A673 (cell line): ENCODE results near the gene SDK1. TPM values are rescaled to one million over a fixed set of nuclear protein-coding genes. Genes with fewer than 3 reads are reported as not detected.

Source experiments
- BruUV-seq: library from RNA; stranded (reverse); fragments of 400-500 nt; replicated peaks from 2 replicates; lab custom pipeline; 2021; lab: Mats Ljungman, UMichigan
- CTCF ChIA-PET: fragments of 300-600 bp; sonication (Branson Sonifier 250); formaldehyde crosslinking; loops from one replicate; lab custom pipeline; 2022; ENCODE audit warnings: antibody characterized with exemption; lab: Charles Lee
- POLR2A ChIA-PET: fragments of 300-600 bp; sonication (Branson Sonifier 250); formaldehyde crosslinking; loops from one replicate; lab custom pipeline; 2022; ENCODE audit warnings: antibody characterized with exemption; ENCODE audit not compliant: low non-redundant PET; lab: Charles Lee
- DNase-seq: peaks from one replicate; pipeline ENCODE4 v3.0.0-alpha.2; 2015; ENCODE audit warnings: low spot score
- H3K27ac ChIP-seq: fragments of 200-600 bp; sonication (generic); 2 replicates; pipeline ENCODE4 v1.5.1; 2016; ENCODE audit warnings: mixed run types, low read depth, mild to moderate bottlenecking, mixed read lengths, antibody characterized with exemption, low read length; ENCODE audit not compliant: poor library complexity, severe bottlenecking
- H3K27me3 ChIP-seq: fragments of 200-600 bp; sonication (generic); replicated peaks from 2 replicates; pipeline ENCODE4 v1.6.1; 2017; ENCODE audit warnings: mixed run types, low read depth, mild to moderate bottlenecking, mixed read lengths, antibody characterized with exemption, low read length; ENCODE audit not compliant: insufficient read depth, poor library complexity
- H3K36me3 ChIP-seq: fragments of 200-600 bp; sonication (generic); 2 replicates; pipeline ENCODE4 v1.6.1; 2016; ENCODE audit warnings: mixed run types, mild to moderate bottlenecking, mixed read lengths, antibody characterized with exemption, low read length; ENCODE audit not compliant: insufficient read depth, poor library complexity, severe bottlenecking
- H3K4me1 ChIP-seq: fragments of 200-600 bp; sonication (generic); 2 replicates; pipeline ENCODE4 v1.6.1; 2017; ENCODE audit warnings: mixed run types, mild to moderate bottlenecking, mixed read lengths, antibody characterized with exemption, low read length; ENCODE audit not compliant: insufficient read depth, poor library complexity, severe bottlenecking
- H3K4me3 ChIP-seq: fragments of 200-600 bp; sonication (generic); 2 replicates; pipeline ENCODE4 v1.5.1; 2016; ENCODE audit warnings: low read depth, mixed run types, mild to moderate bottlenecking, mixed read lengths, low read length; ENCODE audit not compliant: poor library complexity, severe bottlenecking
- H3K9me3 ChIP-seq: fragments of 200-600 bp; sonication (generic); 2 replicates; pipeline ENCODE4 v1.6.1; 2016; ENCODE audit warnings: mixed run types, low read depth, mild to moderate bottlenecking, mixed read lengths, antibody characterized with exemption, low read length; ENCODE audit not compliant: poor library complexity, severe bottlenecking
- CTCF ChIP-seq: fragments of 300-800, 200-600 bp; sonication (generic); conservative IDR thresholded peaks from 2 replicates; pipeline ENCODE4 v1.5.1; 2017; ENCODE audit warnings: low read depth, mild to moderate bottlenecking, antibody characterized with exemption, low read length, moderate library complexity, mixed read lengths
- EZH2 ChIP-seq: fragments of 200-600 bp; sonication (generic); IDR thresholded peaks from 2 replicates; pipeline ENCODE4 v1.6.1; 2017; ENCODE audit warnings: borderline replicate concordance, low read depth, mild to moderate bottlenecking, mixed read lengths, antibody characterized with exemption, low read length; ENCODE audit not compliant: poor library complexity, severe bottlenecking
- intact Hi-C: fragments of 100-400 bp; cut with micrococcal nuclease; formaldehyde crosslinking; loops from one replicate; pipeline ENCODE4 v1.10.0; 2022; ENCODE audit not compliant: unreplicated experiment
- total RNA-seq: library from RNA; stranded (reverse); gene quantifications from 2 replicates; pipeline ENCODE4 v1.2.3, GENCODE V29; 2021

Gene SDK1
- total RNA-seq, 1 experiment from 2014 or later: 14.7 TPM

- Histone ChIP-seq H3K36me3 (no peaks in the 10 kb centered on the region), H3K4me3 (no peak overlapping the region), H3K27ac (no peak overlapping the region), H3K4me1 (no peaks in the 10 kb centered on the region), H3K27me3 (no peaks in the 10 kb centered on the region), H3K9me3 (no peaks in the 10 kb centered on the region)
- ChIA-PET POLR2A (no interaction called here), CTCF (no interaction called here)
- intact Hi-C loops: no loop called here
- no peak for TF ChIP-seq EZH2
- TF ChIP-seq CTCF: no peak
- BruUV-seq: no TSS peak
- no peak for DNase-seq
These were observed 30.7 kb upstream of the SDK1 start for GRCh38 chr7:3270362-3270761.

DNA sequence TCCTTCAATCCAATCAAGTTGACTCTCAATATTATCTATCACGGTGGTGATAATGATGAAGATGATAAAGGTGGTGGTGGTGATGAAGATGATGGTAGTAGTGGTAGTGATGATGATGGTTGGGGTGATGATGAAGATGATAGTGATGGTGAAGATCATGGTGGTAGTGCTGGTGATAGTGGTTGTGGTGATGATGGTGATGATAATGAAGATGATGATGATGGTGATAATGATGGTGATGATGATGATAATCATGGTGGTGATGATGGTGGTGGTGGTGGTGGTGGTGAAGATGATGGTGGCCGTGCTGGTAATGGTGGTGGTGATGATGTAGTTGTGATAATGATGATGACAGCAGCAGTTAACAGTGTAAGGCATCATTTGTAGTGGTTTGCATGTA, 29.8 kb upstream of the SDK1 start:
- Histone ChIP-seq H3K4me1 (no peaks in the 10 kb centered on the region), H3K4me3 (no peak overlapping the region), H3K27me3 (no peaks in the 10 kb centered on the region), H3K36me3 (no peaks in the 10 kb centered on the region), H3K27ac (no peak overlapping the region), H3K9me3 (no peaks in the 10 kb centered on the region)
- DNase-seq: no peak
- ChIA-PET CTCF (no interaction called here), POLR2A (no interaction called here)
- intact Hi-C loops: no loop called here
- BruUV-seq: no TSS peak
- no peak for TF ChIP-seq CTCF
- no peak for TF ChIP-seq EZH2

GRCh38 chr7:3272691-3273141, 28.3 kb upstream of the SDK1 start:
- Histone ChIP-seq H3K9me3 (no peaks in the 10 kb centered on the region), H3K27me3 (no peaks in the 10 kb centered on the region), H3K4me3 (no peak overlapping the region), H3K27ac (no peak overlapping the region), H3K36me3 (no peaks in the 10 kb centered on the region), H3K4me1 (no peaks in the 10 kb centered on the region)
- no TSS peak for BruUV-seq
- ChIA-PET POLR2A (no interaction called here), CTCF (no interaction called here)
- DNase-seq: no peak
- TF ChIP-seq CTCF: no peak
- no peak for TF ChIP-seq EZH2
- intact Hi-C loops: no loop called here
